ENCODE results near the gene SLC10A1. TPM values are rescaled to one million over a fixed set of nuclear protein-coding genes. Genes with fewer than 3 reads are reported as not detected.

SLC10A1 gene
- total and polyA plus RNA-seq, 8 donors: 0.14 to 0.40 (median 0.22) TPM; not detected in 2

GRCh38 chr14:69756298-69756697, 40.7 kb downstream of the SLC10A1 start:
- no peaks in the 10 kb centered on the region for H3K4me1 ChIP-seq
- intact Hi-C loops (cut with DNase I): no loop called here
- H3K27ac ChIP-seq: no peak overlapping the region
- no peak for DNase-seq
- no peaks in the 10 kb centered on the region for H3K27me3 ChIP-seq
- no peak for ATAC-seq
- no peak overlapping the region for H3K4me3 ChIP-seq
- H3K9me3 ChIP-seq: no peaks in the 10 kb centered on the region
- TF ChIP-seq, protein P1, sequence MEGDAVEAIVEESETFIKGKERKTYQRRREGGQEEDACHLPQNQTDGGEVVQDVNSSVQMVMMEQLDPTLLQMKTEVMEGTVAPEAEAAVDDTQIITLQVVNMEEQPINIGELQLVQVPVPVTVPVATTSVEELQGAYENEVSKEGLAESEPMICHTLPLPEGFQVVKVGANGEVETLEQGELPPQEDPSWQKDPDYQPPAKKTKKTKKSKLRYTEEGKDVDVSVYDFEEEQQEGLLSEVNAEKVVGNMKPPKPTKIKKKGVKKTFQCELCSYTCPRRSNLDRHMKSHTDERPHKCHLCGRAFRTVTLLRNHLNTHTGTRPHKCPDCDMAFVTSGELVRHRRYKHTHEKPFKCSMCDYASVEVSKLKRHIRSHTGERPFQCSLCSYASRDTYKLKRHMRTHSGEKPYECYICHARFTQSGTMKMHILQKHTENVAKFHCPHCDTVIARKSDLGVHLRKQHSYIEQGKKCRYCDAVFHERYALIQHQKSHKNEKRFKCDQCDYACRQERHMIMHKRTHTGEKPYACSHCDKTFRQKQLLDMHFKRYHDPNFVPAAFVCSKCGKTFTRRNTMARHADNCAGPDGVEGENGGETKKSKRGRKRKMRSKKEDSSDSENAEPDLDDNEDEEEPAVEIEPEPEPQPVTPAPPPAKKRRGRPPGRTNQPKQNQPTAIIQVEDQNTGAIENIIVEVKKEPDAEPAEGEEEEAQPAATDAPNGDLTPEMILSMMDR (IDR thresholded peaks at IDR 0.05): no peak
- no peaks in the 10 kb centered on the region for H3K36me3 ChIP-seq

DNA sequence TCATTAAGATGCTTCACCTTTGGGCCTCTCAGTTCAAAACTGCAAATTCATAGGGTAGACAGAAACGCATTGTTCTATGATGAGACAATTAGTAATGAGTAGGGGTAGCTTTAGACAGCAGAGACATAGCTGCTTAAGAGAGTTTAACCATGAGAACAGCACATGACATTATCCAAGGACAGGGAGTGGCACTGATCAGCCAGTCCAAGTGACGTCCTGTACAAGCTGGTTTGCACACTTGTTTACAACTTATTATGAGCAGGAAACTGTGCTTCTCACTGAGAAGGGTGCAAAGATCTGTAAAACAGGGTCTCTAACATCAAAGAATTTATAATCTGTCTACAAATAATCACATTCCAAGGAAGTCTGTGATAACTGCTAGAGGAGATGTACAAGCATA, 41.3 kb downstream of the SLC10A1 start:
- no peak for DNase-seq
- intact Hi-C loops (cut with DNase I): no loop called here
- H3K4me1 ChIP-seq: no peaks in the 10 kb centered on the region
- H3K27ac ChIP-seq: no peak overlapping the region
- H3K27me3 ChIP-seq: no peaks in the 10 kb centered on the region
- no peaks in the 10 kb centered on the region for H3K36me3 ChIP-seq
- H3K9me3 ChIP-seq: no peaks in the 10 kb centered on the region
- ATAC-seq: no peak
- no peak overlapping the region for H3K4me3 ChIP-seq
- TF ChIP-seq, protein P1 (IDR thresholded peaks at IDR 0.05): no peak

DNA sequence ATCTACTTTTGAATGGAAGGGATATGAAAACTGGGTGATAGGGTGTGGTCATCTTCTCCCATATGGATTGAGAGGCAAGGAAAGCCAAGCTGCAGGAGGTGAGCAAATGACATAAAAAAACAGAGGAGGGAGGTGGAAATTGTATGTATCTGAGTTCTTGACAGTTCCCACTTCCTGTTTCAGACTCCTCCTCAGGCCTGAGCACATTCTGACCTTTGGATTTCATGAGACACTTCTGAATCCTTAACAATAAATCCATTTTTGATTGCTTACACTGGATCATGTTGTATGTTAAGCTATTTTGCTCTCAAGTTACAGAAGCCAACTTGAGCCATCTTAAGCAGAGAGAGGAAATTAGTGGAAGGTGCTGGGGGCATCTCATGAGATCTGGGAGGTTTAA, 41.7 kb downstream of the SLC10A1 start:
- intact Hi-C loops (cut with DNase I): no loop called here
- no peak for DNase-seq
- TF ChIP-seq, protein P1 (IDR thresholded peaks at IDR 0.05): no peak
- H3K27me3 ChIP-seq: no peaks in the 10 kb centered on the region
- ATAC-seq: no peak
- no peaks in the 10 kb centered on the region for H3K4me1 ChIP-seq
- H3K36me3 ChIP-seq: no peaks in the 10 kb centered on the region
- H3K4me3 ChIP-seq: no peak overlapping the region
- no peak overlapping the region for H3K27ac ChIP-seq
- no peaks in the 10 kb centered on the region for H3K9me3 ChIP-seq

GRCh38 chr14:69754487-69754886, 42.6 kb downstream of the SLC10A1 start:
- Histone ChIP-seq H3K27ac (no peak overlapping the region), H3K36me3 (no peaks in the 10 kb centered on the region), H3K27me3 (no peaks in the 10 kb centered on the region), H3K4me3 (no peak overlapping the region), H3K4me1 (no peaks in the 10 kb centered on the region), H3K9me3 (no peaks in the 10 kb centered on the region)
- no peak for DNase-seq
- TF ChIP-seq, protein P1 (IDR thresholded peaks at IDR 0.05): no peak
- no peak for ATAC-seq
- intact Hi-C loops (cut with DNase I): no loop called here

DNA sequence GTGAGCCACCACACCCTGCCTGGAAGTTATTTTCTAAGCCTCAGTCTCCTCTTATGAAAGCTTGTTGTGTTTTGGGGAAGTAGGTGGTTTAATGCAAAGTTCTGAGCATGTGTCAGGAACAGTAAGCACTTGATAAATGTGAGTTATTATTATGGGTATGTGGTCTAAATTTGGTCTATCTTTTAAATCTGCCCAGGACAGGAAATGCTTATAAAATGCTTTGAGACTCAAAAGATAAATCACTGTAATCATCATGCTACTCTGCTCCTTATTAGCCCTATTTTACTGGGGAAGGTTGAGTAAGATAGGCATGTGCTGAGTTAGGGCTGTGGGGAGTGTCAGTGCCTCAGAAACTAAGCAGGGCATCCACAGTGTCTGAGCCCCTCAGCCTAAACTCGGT, 43.2 kb downstream of the SLC10A1 start:
- intact Hi-C loops (cut with DNase I): no loop called here
- Histone ChIP-seq H3K9me3 (no peaks in the 10 kb centered on the region), H3K4me3 (no peak overlapping the region), H3K36me3 (no peaks in the 10 kb centered on the region), H3K4me1 (no peaks in the 10 kb centered on the region), H3K27ac (no peak overlapping the region), H3K27me3 (no peaks in the 10 kb centered on the region)
- TF ChIP-seq, protein P1 (IDR thresholded peaks at IDR 0.05): no peak
- ATAC-seq (no peak), DNase-seq (no peak)

Measured in left lung (tissue), 10 donors.